Iris pigment epithelial cell (primary cell): Measurements from ENCODE around the gene KCNJ5.

ENCODE experiments used
- DNase-seq: peaks from one replicate; pipeline ENCODE4 v3.0.0-alpha.2; 2011; ENCODE audit warnings: low read depth

Gene KCNJ5

GRCh38 chr11:128933481-128934178 lies 42.5 kb downstream of the KCNJ5 start:
- no peak for DNase-seq

GRCh38 chr11:128934351-128934750 lies 43.2 kb downstream of the KCNJ5 start:
- no peak for DNase-seq

- DNase-seq: no peak
Measured at GRCh38 chr11:128934926-128935325, 43.8 kb downstream of the KCNJ5 start.

GRCh38 chr11:128936606-128937251 lies 45.6 kb downstream of the KCNJ5 start:
- DNase-seq: no peak

- DNase-seq: no peak
Measured at GRCh38 chr11:128937480-128937879, 46.3 kb downstream of the KCNJ5 start.

- DNase-seq: no peak
Measured at GRCh38 chr11:128938156-128938885, 47.2 kb downstream of the KCNJ5 start.

- no peak for DNase-seq
Measured at GRCh38 chr11:128939591-128939990, 48.4 kb downstream of the KCNJ5 start.

- no peak for DNase-seq
Measured at GRCh38 chr11:128940156-128940555, 49.0 kb downstream of the KCNJ5 start.

- DNase-seq: no peak
Measured at GRCh38 chr11:128940603-128941002, 49.4 kb downstream of the KCNJ5 start.

- no peak for DNase-seq
Measured at GRCh38 chr11:128941110-128941509, 50.0 kb downstream of the KCNJ5 start.

GRCh38 chr11:128941573-128942271 lies 50.6 kb downstream of the KCNJ5 start:
- DNase-seq: no peak

GRCh38 chr11:128942272-128942612 lies 51.1 kb downstream of the KCNJ5 start:
- no peak for DNase-seq

- no peak for DNase-seq
Measured at GRCh38 chr11:128942817-128943427, 51.8 kb downstream of the KCNJ5 start, which contains the start of gene TP53AIP1. Gene TP53AIP1 (minus strand): TSS chr11:128942871. CDS start chr11:128937818, 5,053 bp downstream.

- no peak for DNase-seq
Measured at GRCh38 chr11:128943428-128943976, 52.3 kb downstream of the KCNJ5 start.

- no peak for DNase-seq
Measured at GRCh38 chr11:128946648-128947047, 55.5 kb downstream of the KCNJ5 start.

- no peak for DNase-seq
Measured at GRCh38 chr11:128947773-128948172, 56.6 kb downstream of the KCNJ5 start.

- no peak for DNase-seq
Measured at GRCh38 chr11:128948583-128948982, 57.4 kb downstream of the KCNJ5 start.

- peak; percentile 28 for DNase-seq
Measured at GRCh38 chr11:128949791-128950454, 58.8 kb downstream of the KCNJ5 start.

- no peak for DNase-seq
Measured at GRCh38 chr11:128953151-128953550, 62.0 kb downstream of the KCNJ5 start.

GRCh38 chr11:128955636-128956035 lies 64.5 kb downstream of the KCNJ5 start:
- DNase-seq: no peak
